Panc1 (cell line): Measurements from ENCODE around the gene NAB2. TPM values are rescaled to one million over a fixed set of nuclear protein-coding genes. Genes with fewer than 3 reads are reported as not detected.

ENCODE experiments used
- ATAC-seq: fragments of 200-7000 bp; cut with Tn5 transposase; 2 replicates; pipeline ENCODE4 v1.9.1; 2020; ENCODE audit warnings: mild to moderate bottlenecking, moderate library complexity
- BruUV-seq: library from RNA; stranded (reverse); fragments of 400-500 nt; replicated peaks from 2 replicates; lab custom pipeline; 2021; lab: Mats Ljungman, UMichigan
- CTCF ChIA-PET: fragments of 300-600 bp; sonication (Branson Sonifier 250); formaldehyde crosslinking; loops from one replicate; lab custom pipeline; 2022; ENCODE audit warnings: antibody characterized with exemption; lab: Charles Lee
- POLR2A ChIA-PET: fragments of 300-600 bp; sonication (Branson Sonifier 250); formaldehyde crosslinking; loops from one replicate; lab custom pipeline; 2022; ENCODE audit warnings: antibody characterized with exemption; lab: Charles Lee
- DNase-seq: peaks from one replicate; pipeline ENCODE4 v3.0.0-alpha.2; 2010; ENCODE audit warnings: low read depth, low spot score
- H3K27ac ChIP-seq: 2 replicates; pipeline ENCODE4 v1.5.1; 2011; ENCODE audit warnings: mild to moderate bottlenecking, low read length, inconsistent platforms
- H3K27me3 ChIP-seq: fragments of 200-500 bp; sonication (Bioruptor generic); 2 replicates; pipeline ENCODE4 v1.6.0; 2014; ENCODE audit warnings: low read length, inconsistent platforms; ENCODE audit not compliant: control insufficient read depth, insufficient read depth
- H3K36me3 ChIP-seq: fragments of 200-500 bp; sonication (Bioruptor generic); 2 replicates; pipeline ENCODE4 v1.5.1; 2014; ENCODE audit warnings: inconsistent platforms, mild to moderate bottlenecking, low read length, moderate library complexity; ENCODE audit not compliant: control insufficient read depth, insufficient read depth
- H3K4me1 ChIP-seq: 2 replicates; pipeline ENCODE4 v1.5.1; 2011; ENCODE audit warnings: inconsistent platforms, mild to moderate bottlenecking, low read length, moderate library complexity; ENCODE audit not compliant: control insufficient read depth, insufficient read depth
- H3K4me3 ChIP-seq, 2 experiments: 2 replicates each; pipeline ENCODE4 v1.5.1; 2011 to 2012; ENCODE audit warnings: low read depth in 2 of 2, low read length in 2 of 2, mild to moderate bottlenecking in 2 of 2, inconsistent platforms in 1 of 2, moderate library complexity in 1 of 2
- H3K9me3 ChIP-seq: fragments of 200-500 bp; sonication (Bioruptor generic); 2 replicates; pipeline ENCODE4 v1.5.1; 2014; ENCODE audit warnings: low read depth, mild to moderate bottlenecking, inconsistent platforms, low read length, moderate library complexity; ENCODE audit not compliant: control insufficient read depth, insufficient read depth
- CTCF ChIP-seq: fragments of 450-650 bp; IDR thresholded peaks from 2 replicates; pipeline ENCODE4 v1.5.1; 2017; ENCODE audit warnings: mild to moderate bottlenecking
- POLR2AphosphoS5 ChIP-seq: IDR thresholded peaks from 2 replicates; pipeline ENCODE4 v1.6.1; 2012; ENCODE audit warnings: mild to moderate bottlenecking, low read depth, low read length, moderate library complexity
- REST ChIP-seq, 2 experiments: IDR thresholded peaks; 2 replicates each; pipeline ENCODE4 v1.6.1; 2011 to 2012; ENCODE audit warnings: low read depth in 2 of 2, control low read depth in 1 of 2, low read length in 1 of 2, mild to moderate bottlenecking in 1 of 2, moderate library complexity in 1 of 2; ENCODE audit not compliant: insufficient read depth in 1 of 2
- SIN3A ChIP-seq: IDR thresholded peaks from 2 replicates; pipeline ENCODE4 v1.6.1; 2012; ENCODE audit warnings: low read depth, mild to moderate bottlenecking, low read length, moderate library complexity, borderline replicate concordance; ENCODE audit not compliant: insufficient read depth
- TCF7L2 ChIP-seq: IDR thresholded peaks from 2 replicates; pipeline ENCODE4 v1.6.1; 2011; ENCODE audit warnings: mild to moderate bottlenecking, low read depth, low read length, inconsistent platforms
- in situ Hi-C: cut with HindIII; loops from 2 replicates; pipeline ENCODE4 v1.10.0; 2016; ENCODE audit warnings: low sequenced_read_pairs, low pct_unique_long_range_greater_than_20kb
- intact Hi-C: fragments of 100-400 bp; cut with micrococcal nuclease; formaldehyde crosslinking; loops from one replicate; pipeline ENCODE4 v1.10.0; 2022; ENCODE audit not compliant: unreplicated experiment
- total RNA-seq: library from RNA; stranded (reverse); gene quantifications from one replicate; pipeline ENCODE4 v1.2.1, GENCODE V29; 2021; ENCODE audit not compliant: unreplicated experiment

Gene NAB2
- total RNA-seq, 1 experiment from 2014 or later, result 13.9 TPM

- peaks cover 3% of the 10 kb centered on the region; the same call in 1 of the 2 replicates for H3K4me1 ChIP-seq
- ATAC-seq (no peak), DNase-seq (no peak)
- ChIA-PET CTCF (interaction anchor here (0.5 kb wide), 1 partner anchor 91 kb away, joined by 9 read pairs; no protein-coding TSS in a partner anchor), POLR2A (no interaction called here)
- no peaks in the 10 kb centered on the region for H3K27me3 ChIP-seq
- no peak overlapping the region for H3K27ac ChIP-seq
- H3K9me3 ChIP-seq, result no peaks in the 10 kb centered on the region
- BruUV-seq, result no TSS peak
- H3K36me3 ChIP-seq, result no peaks in the 10 kb centered on the region
- no peak overlapping the region for H3K4me3 ChIP-seq
- intact Hi-C loops (no loop called here), in situ Hi-C loops (no loop called here)
- TF ChIP-seq REST (IDR thresholded peaks at IDR 0.05; ENCODE audit: insufficient read depth in 1 of 2, low read depth in 2 of 2, low read length in 1 of 2) (no peak), TCF7L2 (no peak), CTCF (no peak)
Measured at GRCh38 chr12:57096748-57097553, 8.0 kb downstream of the NAB2 start.

GRCh38 chr12:57097554-57097835, 8.6 kb downstream of the NAB2 start:
- intact Hi-C loops, result no loop called here
- no peaks in the 10 kb centered on the region for H3K9me3 ChIP-seq
- no TSS peak for BruUV-seq
- no peak overlapping the region for H3K27ac ChIP-seq
- no peaks in the 10 kb centered on the region for H3K36me3 ChIP-seq
- ATAC-seq, result no peak
- ChIA-PET CTCF (no interaction called here), POLR2A (no interaction called here)
- no peak overlapping the region for H3K4me3 ChIP-seq
- TF ChIP-seq CTCF (no peak), SIN3A (no peak), POLR2AphosphoS5 (no peak), TCF7L2 (no peak), REST (IDR thresholded peaks at IDR 0.05; ENCODE audit: insufficient read depth in 1 of 2, low read depth in 2 of 2, low read length in 1 of 2) (no peak)
- no peak for DNase-seq
- H3K27me3 ChIP-seq, result no peaks in the 10 kb centered on the region
- in situ Hi-C loops, result no loop called here
- peaks cover 6% of the 10 kb centered on the region; the same call in 1 of the 2 replicates for H3K4me1 ChIP-seq
